Activated T-helper 1 cell treated with anti-CD3 and anti-CD28 coated beads, Interleukin-12 subunit alpha, Interleukin-12 subunit beta, Interleukin-2, Interleukin-4 antibody, amounts not matched to agents 30 ng/mL and 10 ng/mL and 1 ng/mL, durations not matched to agents 14 hours and 24 hours and 36 hours (primary cell): ENCODE results near the gene MAPK14. TPM values are rescaled to one million over a fixed set of nuclear protein-coding genes. Genes with fewer than 3 reads are reported as not detected.
A peak's percentile ranks its signal among the peaks of the same experiment; 100 is the strongest.

Experiments used
- DNase-seq: peaks from one replicate; pipeline ENCODE4 v3.0.0; 2021; ENCODE audit warnings: low spot score
- H3K27ac Mint-ChIP-seq: one replicate; pipeline ENCODE4 v1.8.0; 2021; ENCODE audit warnings: mild to moderate bottlenecking, mixed read lengths
- H3K27me3 Mint-ChIP-seq: one replicate; pipeline ENCODE4 v1.8.0; 2022; ENCODE audit warnings: mild to moderate bottlenecking, moderate library complexity, mixed read lengths; ENCODE audit not compliant: insufficient read depth
- H3K36me3 Mint-ChIP-seq: one replicate; pipeline ENCODE4 v1.8.0; 2021; ENCODE audit warnings: low read depth, mixed read lengths
- H3K4me1 Mint-ChIP-seq: one replicate; pipeline ENCODE4 v1.8.0; 2021; ENCODE audit warnings: low read depth, mixed read lengths
- H3K4me3 Mint-ChIP-seq: one replicate; pipeline ENCODE4 v1.8.0; 2021; ENCODE audit warnings: mild to moderate bottlenecking, moderate library complexity, mixed read lengths
- H3K9me3 Mint-ChIP-seq: one replicate; pipeline ENCODE4 v1.8.0; 2021; ENCODE audit warnings: mixed read lengths
- intact Hi-C: fragments of 100-400 bp; cut with micrococcal nuclease; formaldehyde crosslinking; loops from one replicate; pipeline ENCODE4 v1.15.1; 2024
- total RNA-seq: library from RNA; stranded (reverse); gene quantifications from 2 replicates; pipeline ENCODE4 v1.2.3, GENCODE V29; 2022

Gene MAPK14
- total RNA-seq, 1 donor from 2014 or later, result 41.3 TPM

DNA sequence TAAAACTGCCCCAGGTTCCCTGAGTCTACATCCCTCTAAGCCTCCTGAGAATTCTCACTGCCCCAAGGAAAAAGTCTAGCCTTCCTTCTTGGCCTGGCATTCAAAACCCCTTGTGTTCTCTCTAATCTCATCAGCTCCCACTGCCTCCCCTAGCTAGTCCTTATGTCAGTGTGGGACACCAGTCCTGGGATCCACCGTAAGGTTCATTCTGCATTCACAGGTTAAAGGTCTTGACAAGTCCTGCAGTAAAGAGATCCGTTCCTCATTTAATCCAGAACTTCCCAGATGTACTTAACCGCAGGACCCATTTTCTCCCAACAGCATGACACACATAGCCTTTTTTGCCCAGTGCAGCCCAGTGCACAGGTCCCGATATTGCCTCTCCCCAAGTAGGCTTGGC, 114.4 kb downstream of the MAPK14 start:
- H3K27ac Mint-ChIP-seq, result peak overlapping the region; percentile 53
- no peaks in the 10 kb centered on the region for H3K9me3 Mint-ChIP-seq
- DNase-seq, result no peak
- H3K4me1 Mint-ChIP-seq, result peaks cover 33% of the 10 kb centered on the region
- no peaks in the 10 kb centered on the region for H3K27me3 Mint-ChIP-seq
- intact Hi-C loops, result no loop called here
- H3K36me3 Mint-ChIP-seq, result peaks cover 22% of the 10 kb centered on the region
- no peak overlapping the region for H3K4me3 Mint-ChIP-seq

DNA sequence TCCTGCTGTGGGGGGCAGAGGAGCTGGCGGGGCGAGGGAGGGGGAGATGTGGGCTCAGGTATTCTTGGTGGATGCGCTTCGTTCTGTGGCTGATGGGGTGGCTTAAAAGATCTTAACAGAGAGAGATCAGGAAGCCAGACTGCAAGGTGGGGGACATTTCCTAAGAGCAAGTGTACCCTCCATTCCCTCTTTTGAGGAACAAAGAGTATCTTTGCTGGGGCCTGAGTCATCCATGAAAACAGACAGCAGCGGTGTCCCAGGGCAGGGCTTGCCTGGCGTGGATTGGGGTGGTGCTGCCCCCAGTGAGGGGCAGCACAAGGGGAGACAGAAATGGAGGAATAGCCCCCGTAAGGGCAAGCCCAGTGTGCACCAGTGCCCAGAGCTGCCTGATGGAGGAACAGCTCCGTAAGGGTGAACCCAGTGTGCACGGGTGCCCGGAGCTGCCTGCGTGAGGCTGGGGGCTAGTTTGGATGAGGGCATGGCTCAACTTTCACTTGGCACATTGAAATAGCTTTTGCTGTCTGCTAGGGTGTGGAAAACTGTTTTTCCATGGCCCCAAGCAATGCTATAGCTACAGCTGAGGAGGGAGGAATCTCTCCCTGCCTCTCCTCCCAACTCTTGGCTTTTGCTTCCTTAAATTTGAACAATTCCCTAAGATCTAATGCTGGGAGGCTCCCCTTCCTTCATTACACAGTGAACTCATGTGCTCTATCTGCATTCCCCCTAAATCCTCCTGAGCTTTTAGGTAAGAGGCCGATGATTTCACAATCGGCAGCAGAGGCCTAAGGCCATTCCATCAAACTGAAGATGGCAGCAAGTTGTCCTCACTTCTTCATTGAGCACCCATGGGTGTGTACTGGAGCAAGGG, 115.6 kb downstream of the MAPK14 start:
- peaks cover 40% of the 10 kb centered on the region for H3K4me1 Mint-ChIP-seq
- no peak overlapping the region for H3K27ac Mint-ChIP-seq
- no peak for DNase-seq
- H3K36me3 Mint-ChIP-seq, result peaks cover 22% of the 10 kb centered on the region
- H3K9me3 Mint-ChIP-seq, result peaks cover 1% of the 10 kb centered on the region
- no peak overlapping the region for H3K4me3 Mint-ChIP-seq
- intact Hi-C loops, result no loop called here
- H3K27me3 Mint-ChIP-seq, result no peaks in the 10 kb centered on the region

DNA sequence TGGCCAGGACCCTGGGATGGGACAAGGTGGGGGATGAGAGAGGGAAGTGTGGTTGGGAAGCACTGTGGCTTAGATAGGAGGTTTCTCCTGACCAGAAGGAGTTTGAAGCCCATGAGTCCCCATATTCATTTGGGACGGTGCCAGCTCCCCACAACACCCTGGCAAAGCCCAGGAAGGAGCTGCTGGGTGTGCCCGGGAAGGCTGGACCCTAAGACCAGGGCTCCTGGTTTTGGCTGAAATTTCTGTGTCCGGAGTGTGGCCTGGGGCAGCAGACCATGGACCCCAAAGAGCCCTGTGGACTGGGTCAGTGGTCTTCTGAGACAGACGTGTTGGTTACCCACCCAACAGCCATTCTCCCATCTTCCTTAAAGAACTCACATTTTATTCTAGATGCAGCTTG, 117.9 kb downstream of the MAPK14 start:
- H3K9me3 Mint-ChIP-seq, result peaks cover 12% of the 10 kb centered on the region
- no peak for DNase-seq
- intact Hi-C loops, result no loop called here
- H3K36me3 Mint-ChIP-seq, result peaks cover 10% of the 10 kb centered on the region
- peaks cover 36% of the 10 kb centered on the region for H3K4me1 Mint-ChIP-seq
- H3K27ac Mint-ChIP-seq, result no peak overlapping the region
- H3K4me3 Mint-ChIP-seq, result no peak overlapping the region
- no peaks in the 10 kb centered on the region for H3K27me3 Mint-ChIP-seq

DNA sequence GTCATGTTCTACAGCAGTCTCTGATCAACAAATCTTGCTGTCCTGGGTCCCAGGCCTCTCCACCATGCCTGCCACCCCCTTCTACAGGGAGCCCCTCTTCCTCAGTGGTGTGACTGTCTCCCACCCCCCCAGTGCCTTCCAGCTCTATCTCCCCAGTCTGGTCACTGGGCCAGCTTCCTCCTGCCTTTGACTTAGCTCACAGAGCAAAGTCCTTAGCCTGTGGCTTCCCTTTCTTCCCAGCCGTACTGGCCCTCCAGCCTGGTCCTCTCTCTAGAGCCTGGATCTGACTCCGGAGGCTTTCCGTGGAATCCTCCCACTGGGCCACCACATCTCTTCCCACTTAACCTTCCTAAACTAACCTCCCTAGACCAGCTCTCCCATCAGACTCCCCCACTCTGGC, 119.7 kb downstream of the MAPK14 start:
- DNase-seq, result no peak
- Mint-ChIP-seq H3K9me3 (peaks cover 12% of the 10 kb centered on the region), H3K4me3 (no peak overlapping the region), H3K27me3 (no peaks in the 10 kb centered on the region), H3K4me1 (peaks cover 22% of the 10 kb centered on the region), H3K27ac (no peak overlapping the region), H3K36me3 (peaks cover 4% of the 10 kb centered on the region)
- intact Hi-C loops, result no loop called here

DNA sequence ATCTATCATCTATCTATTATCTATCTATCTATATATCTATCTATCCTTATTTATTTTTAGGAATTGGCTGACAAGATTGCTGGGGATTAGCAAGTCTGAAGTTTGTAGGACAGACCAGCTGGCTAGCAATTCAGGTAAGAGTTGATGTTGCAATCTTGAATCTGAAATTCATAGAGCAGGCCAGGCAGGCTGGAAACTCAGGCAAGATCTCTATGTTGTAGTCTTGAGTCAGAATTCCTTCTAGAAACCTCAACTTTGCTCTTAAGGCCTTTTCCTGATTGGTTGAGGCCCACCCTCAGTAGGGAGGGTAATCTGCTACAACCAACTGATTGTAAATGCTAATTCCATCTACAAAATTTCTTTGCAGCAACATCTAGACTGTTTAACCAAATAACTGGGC, 121.9 kb downstream of the MAPK14 start:
- H3K27ac Mint-ChIP-seq, result no peak overlapping the region
- H3K4me3 Mint-ChIP-seq, result no peak overlapping the region
- H3K9me3 Mint-ChIP-seq, result peaks cover 18% of the 10 kb centered on the region
- intact Hi-C loops, result no loop called here
- DNase-seq, result no peak
- peaks cover 3% of the 10 kb centered on the region for H3K36me3 Mint-ChIP-seq
- peaks cover 20% of the 10 kb centered on the region for H3K4me1 Mint-ChIP-seq
- no peaks in the 10 kb centered on the region for H3K27me3 Mint-ChIP-seq

DNA sequence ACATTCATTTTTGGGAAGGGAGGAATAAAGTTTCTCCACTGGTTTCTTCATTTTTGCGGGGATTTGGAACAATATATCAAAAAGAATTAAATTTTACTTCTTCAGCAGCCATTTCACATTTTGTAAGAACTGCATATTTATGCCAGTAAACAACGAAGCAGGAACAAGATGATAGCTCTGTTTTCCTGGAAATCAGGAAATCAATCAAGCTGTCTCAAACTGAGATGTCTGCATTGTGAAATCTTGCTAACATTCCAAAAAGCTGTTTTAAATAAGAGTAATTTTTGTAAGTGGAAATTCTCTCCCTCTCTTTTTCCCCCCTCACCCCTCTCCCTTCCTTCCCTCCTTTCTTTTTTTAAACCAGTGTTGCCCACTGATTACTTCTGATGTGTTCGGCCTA, 122.7 kb downstream of the MAPK14 start:
- Mint-ChIP-seq H3K27me3 (no peaks in the 10 kb centered on the region), H3K4me1 (peaks cover 20% of the 10 kb centered on the region), H3K9me3 (peaks cover 23% of the 10 kb centered on the region), H3K27ac (no peak overlapping the region), H3K36me3 (peaks cover 3% of the 10 kb centered on the region), H3K4me3 (no peak overlapping the region)
- intact Hi-C loops, result no loop called here
- DNase-seq, result no peak

DNA sequence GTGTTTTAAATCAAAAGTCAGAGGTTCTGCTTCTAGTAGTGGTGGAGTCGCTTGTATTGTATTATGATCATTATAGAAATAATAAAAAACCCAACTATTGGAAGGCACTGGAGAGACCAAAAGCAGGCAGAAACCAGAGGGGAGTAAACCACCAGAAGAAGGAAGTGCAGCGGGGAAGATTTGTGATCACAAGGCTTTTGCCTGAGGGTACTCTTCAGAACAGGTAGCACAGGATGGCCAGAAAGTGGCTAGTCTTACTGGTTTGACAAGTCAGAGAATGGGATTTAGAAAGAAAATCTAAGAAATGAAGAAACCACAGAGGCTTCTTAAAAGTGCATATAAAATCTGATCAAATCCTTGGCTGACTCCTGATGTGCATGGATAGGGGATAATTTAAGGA, 126.7 kb downstream of the MAPK14 start:
- intact Hi-C loops, result no loop called here
- no peaks in the 10 kb centered on the region for H3K27me3 Mint-ChIP-seq

DNA sequence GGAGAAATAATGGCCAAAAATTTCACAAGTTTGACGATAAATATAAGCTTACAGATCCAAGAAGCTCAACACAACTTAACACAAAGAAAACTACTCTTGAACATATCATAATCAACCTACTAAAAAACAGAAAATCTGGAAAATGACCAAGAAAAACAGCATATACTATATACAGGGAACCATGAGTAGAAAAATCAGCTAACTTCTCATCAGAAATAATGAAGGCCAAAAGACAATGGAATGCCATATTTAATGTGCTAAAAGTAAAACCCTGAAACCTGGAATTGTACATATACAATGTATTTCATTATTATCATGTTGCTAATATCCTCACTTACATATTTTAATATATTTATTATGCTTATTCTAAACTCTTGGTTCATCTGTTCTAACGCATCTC, 128.1 kb downstream of the MAPK14 start:
- H3K4me1 Mint-ChIP-seq, result peaks cover under 1% of the 10 kb centered on the region
- H3K9me3 Mint-ChIP-seq, result peaks cover 30% of the 10 kb centered on the region
- peaks cover 4% of the 10 kb centered on the region for H3K36me3 Mint-ChIP-seq
- intact Hi-C loops, result no loop called here
- H3K27me3 Mint-ChIP-seq, result no peaks in the 10 kb centered on the region
- no peak overlapping the region for H3K4me3 Mint-ChIP-seq
- no peak for DNase-seq
- H3K27ac Mint-ChIP-seq, result no peak overlapping the region

More for the DNA sequence above, 126.7 kb downstream of the MAPK14 start:
- Mint-ChIP-seq H3K36me3 (peaks cover 4% of the 10 kb centered on the region), H3K9me3 (peaks cover 29% of the 10 kb centered on the region), H3K4me3 (no peak overlapping the region), H3K4me1 (peaks cover 9% of the 10 kb centered on the region), H3K27ac (no peak overlapping the region)
- no peak for DNase-seq

DNA sequence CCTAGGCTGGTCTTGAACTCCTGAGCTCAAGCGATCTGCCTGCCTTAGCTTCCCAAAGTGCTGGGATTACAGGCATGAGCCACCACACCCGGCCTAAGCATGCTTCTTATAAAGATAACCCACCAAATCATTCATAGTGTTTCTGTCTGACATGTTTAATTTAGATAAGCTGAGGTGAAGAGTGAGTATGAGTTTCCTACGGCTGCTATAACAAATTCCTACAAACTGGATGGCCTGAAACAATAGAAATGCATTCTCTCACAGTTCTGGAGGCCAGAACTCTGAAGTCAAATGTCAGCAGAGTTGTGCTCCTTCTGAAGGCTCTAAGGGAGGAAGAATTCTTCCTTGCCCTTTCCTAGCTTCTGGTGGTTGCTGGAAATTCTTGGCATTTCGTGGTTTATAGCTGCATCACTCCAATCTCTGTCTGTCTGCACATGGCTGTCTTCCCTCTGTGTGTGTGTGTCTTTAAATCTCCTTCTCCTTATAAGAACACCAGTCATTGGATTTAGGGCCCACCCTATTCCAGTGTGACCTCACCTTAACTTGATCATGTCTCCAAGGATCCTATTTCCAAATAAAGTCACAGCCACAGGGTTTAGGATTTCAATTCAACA, 132.6 kb downstream of the MAPK14 start:
- Mint-ChIP-seq H3K4me3 (no peak overlapping the region), H3K9me3 (peaks cover 19% of the 10 kb centered on the region), H3K4me1 (no peaks in the 10 kb centered on the region), H3K36me3 (peaks cover 4% of the 10 kb centered on the region), H3K27ac (no peak overlapping the region), H3K27me3 (no peaks in the 10 kb centered on the region)
- DNase-seq, result no peak
- intact Hi-C loops, result no loop called here

Other genes with a start within 250 kb of the MAPK14 start
- gene CLPSL1, start 246.8 kb upstream of the MAPK14 start, total RNA-seq, result not detected in 2 replicates
- gene CLPS, start 230.5 kb upstream of the MAPK14 start, total RNA-seq, result not detected in 2 replicates
- not detected in 2 replicates for gene LHFPL5, start 222.5 kb upstream of the MAPK14 start, total RNA-seq
- 149 and 182 TPM in 2 replicates for gene SRPK1, start 106.7 kb upstream of the MAPK14 start, total RNA-seq
- gene SLC26A8, start 3.2 kb upstream of the MAPK14 start, total RNA-seq, result not detected in 2 replicates
- gene MAPK13, start 102.7 kb downstream of the MAPK14 start, total RNA-seq, result 54.6 and 55.7 TPM in 2 replicates
- 22.0 and 25.9 TPM in 2 replicates for gene BRPF3, start 168.9 kb downstream of the MAPK14 start, total RNA-seq
- not detected in 2 replicates for gene PNPLA1, start 242.3 kb downstream of the MAPK14 start, total RNA-seq